Lower lobe of right lung (tissue), 2 donors: ENCODE results near the gene CDHR3. TPM values are rescaled to one million over a fixed set of nuclear protein-coding genes. Genes with fewer than 3 reads are reported as not detected.
A peak's percentile ranks its signal among the peaks of the same experiment; 100 is the strongest.
"Not testable (repeated sequence)": the region's sequence is repeated elsewhere in the genome, so short reads cannot be mapped to it uniquely, and the experiment has no call there.

Source experiments
- ATAC-seq, 2 donors: fragments of 200-7000 bp; cut with Tn5 transposase; one replicate each; pipeline ENCODE4 v1.9.1; 2020 to 2022; ENCODE audit warnings: mild to moderate bottlenecking in 2 of 2, moderate library complexity in 2 of 2
- DNase-seq: peaks from one replicate; pipeline ENCODE4 v3.0.0-alpha.2; 2020
- H3K27ac ChIP-seq: fragments of 200-600 bp; one replicate; pipeline ENCODE4 v1.8.0; 2022
- H3K27me3 ChIP-seq: fragments of 200-600 bp; one replicate; pipeline ENCODE4 v1.8.0; 2022; ENCODE audit warnings: low read depth
- H3K36me3 ChIP-seq: fragments of 200-600 bp; one replicate; pipeline ENCODE4 v1.8.0; 2022; ENCODE audit warnings: mild to moderate bottlenecking
- H3K4me1 ChIP-seq: fragments of 200-600 bp; one replicate; pipeline ENCODE4 v1.8.0; 2022
- H3K4me3 ChIP-seq: fragments of 200-600 bp; one replicate; pipeline ENCODE4 v1.8.0; 2022; ENCODE audit warnings: mild to moderate bottlenecking
- H3K9me3 ChIP-seq: fragments of 200-600 bp; one replicate; pipeline ENCODE4 v1.8.0; 2022
- CTCF ChIP-seq: fragments of 200-600 bp; IDR thresholded peaks from one replicate; pipeline ENCODE4 v1.8.0; 2022; ENCODE audit warnings: antibody characterized with exemption, mild to moderate bottlenecking
- intact Hi-C: fragments of 100-400 bp; cut with DNase I; formaldehyde crosslinking; loops from one replicate; pipeline ENCODE4 v1.11.0; 2022
- total RNA-seq: library from RNA; stranded (reverse); fragmentation: NEBNext Ultra II Directional; extraction: Animal tissue kit (Norgen Biotek cat#: 25700); gene quantifications from one replicate; pipeline ENCODE4 v1.2.1, GENCODE V29; 2021
- donor health status: DM: no; HTN: yes; CAD: no; lungs with severe emphysema.

Gene CDHR3
- total RNA-seq, 1 donor from 2014 or later, result 28.7 TPM

- H3K36me3 ChIP-seq, result no peaks in the 10 kb centered on the region
- TF ChIP-seq CTCF, result no peak
These were observed 15.0 kb downstream of the CDHR3 start for GRCh38 chr7:105978035-105978434.

GRCh38 chr7:105978974-105979373 is 15.9 kb downstream of the CDHR3 start:
- intact Hi-C loops, result no loop called here
- Histone ChIP-seq H3K9me3 (no peaks in the 10 kb centered on the region), H3K4me1 (peaks cover 7% of the 10 kb centered on the region), H3K27ac (no peak overlapping the region), H3K4me3 (no peak overlapping the region), H3K36me3 (no peaks in the 10 kb centered on the region), H3K27me3 (no peaks in the 10 kb centered on the region)
- DNase-seq (no peak), ATAC-seq (no peak)
- no peak for TF ChIP-seq CTCF

More at GRCh38 chr7:105978035-105978434, 15.0 kb downstream of the CDHR3 start:
- no peak overlapping the region for H3K4me3 ChIP-seq
- peaks cover 7% of the 10 kb centered on the region for H3K4me1 ChIP-seq
- intact Hi-C loops, result no loop called here
- no peaks in the 10 kb centered on the region for H3K9me3 ChIP-seq
- ATAC-seq, result peak; percentile 78 to 92
- H3K27me3 ChIP-seq, result no peaks in the 10 kb centered on the region
- H3K27ac ChIP-seq, result no peak overlapping the region
- DNase-seq, result no peak

- DNase-seq, result no peak
- H3K9me3 ChIP-seq, result no peaks in the 10 kb centered on the region
- intact Hi-C loops, result no loop called here
These were observed 16.3 kb downstream of the CDHR3 start for GRCh38 chr7:105979405-105979804.

GRCh38 chr7:105980645-105981396 is 17.8 kb downstream of the CDHR3 start:
- TF ChIP-seq CTCF, result no peak
- no peak for ATAC-seq
- Histone ChIP-seq H3K4me3 (no peak overlapping the region), H3K27ac (no peak overlapping the region), H3K36me3 (no peaks in the 10 kb centered on the region), H3K9me3 (no peaks in the 10 kb centered on the region), H3K27me3 (no peaks in the 10 kb centered on the region), H3K4me1 (peaks cover 3% of the 10 kb centered on the region)
- no peak for DNase-seq
- intact Hi-C loops, result no loop called here

More at GRCh38 chr7:105979405-105979804, 16.3 kb downstream of the CDHR3 start:
- Histone ChIP-seq H3K27me3 (no peaks in the 10 kb centered on the region), H3K4me3 (no peak overlapping the region), H3K36me3 (no peaks in the 10 kb centered on the region), H3K4me1 (peaks cover 7% of the 10 kb centered on the region), H3K27ac (no peak overlapping the region)
- no peak for ATAC-seq
- TF ChIP-seq CTCF, result no peak

- H3K36me3 ChIP-seq, result no peaks in the 10 kb centered on the region
- no peak for TF ChIP-seq CTCF
- no peaks in the 10 kb centered on the region for H3K4me1 ChIP-seq
- ATAC-seq, result no peak
- no peak overlapping the region for H3K4me3 ChIP-seq
- no peaks in the 10 kb centered on the region for H3K9me3 ChIP-seq
- no peak for DNase-seq
- no peaks in the 10 kb centered on the region for H3K27me3 ChIP-seq
- intact Hi-C loops, result no loop called here
- H3K27ac ChIP-seq, result no peak overlapping the region
These were observed 19.3 kb downstream of the CDHR3 start for GRCh38 chr7:105982388-105982787.

- DNase-seq, H3K9me3 ChIP-seq, intact Hi-C loops, H3K27me3 ChIP-seq, H3K27ac ChIP-seq, H3K36me3 ChIP-seq, H3K4me3 ChIP-seq, H3K4me1 ChIP-seq, ATAC-seq: not testable (repeated sequence)
These were observed 21.7 kb downstream of the CDHR3 start for GRCh38 chr7:105984808-105985207.
